Measurements from ENCODE around the gene SLC35F1. TPM values are rescaled to one million over a fixed set of nuclear protein-coding genes. Genes with fewer than 3 reads are reported as not detected.

SLC35F1 gene
- total and polyA plus RNA-seq, 2 donors (not counting 3 experiments of a cell fraction or from before 2014, with no cell fraction given), result not detected

DNA sequence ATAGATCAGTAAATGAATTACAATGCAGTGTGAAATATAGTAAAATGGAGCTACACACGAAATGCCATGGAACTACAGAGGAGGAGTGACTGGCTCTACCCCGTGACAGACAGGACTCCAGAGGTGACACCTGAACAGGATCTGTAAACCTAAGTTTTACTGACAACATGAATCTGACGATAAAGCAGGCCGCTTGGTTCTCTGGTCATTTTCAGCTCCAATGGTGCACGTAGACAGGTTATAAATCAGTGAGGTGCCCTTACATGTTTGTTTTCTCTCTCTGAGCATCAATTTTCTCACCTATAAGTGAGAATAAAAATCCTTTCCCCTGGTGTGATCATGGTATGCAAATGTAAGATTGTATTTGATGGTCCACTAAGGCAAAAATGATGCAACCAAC is 339.3 kb downstream of the SLC35F1 start:
- no peaks in the 10 kb centered on the region for H3K4me1 ChIP-seq (ENCODE audit: control insufficient read depth, extremely low read depth, insufficient read depth, low read length)
- TF ChIP-seq, protein P1, sequence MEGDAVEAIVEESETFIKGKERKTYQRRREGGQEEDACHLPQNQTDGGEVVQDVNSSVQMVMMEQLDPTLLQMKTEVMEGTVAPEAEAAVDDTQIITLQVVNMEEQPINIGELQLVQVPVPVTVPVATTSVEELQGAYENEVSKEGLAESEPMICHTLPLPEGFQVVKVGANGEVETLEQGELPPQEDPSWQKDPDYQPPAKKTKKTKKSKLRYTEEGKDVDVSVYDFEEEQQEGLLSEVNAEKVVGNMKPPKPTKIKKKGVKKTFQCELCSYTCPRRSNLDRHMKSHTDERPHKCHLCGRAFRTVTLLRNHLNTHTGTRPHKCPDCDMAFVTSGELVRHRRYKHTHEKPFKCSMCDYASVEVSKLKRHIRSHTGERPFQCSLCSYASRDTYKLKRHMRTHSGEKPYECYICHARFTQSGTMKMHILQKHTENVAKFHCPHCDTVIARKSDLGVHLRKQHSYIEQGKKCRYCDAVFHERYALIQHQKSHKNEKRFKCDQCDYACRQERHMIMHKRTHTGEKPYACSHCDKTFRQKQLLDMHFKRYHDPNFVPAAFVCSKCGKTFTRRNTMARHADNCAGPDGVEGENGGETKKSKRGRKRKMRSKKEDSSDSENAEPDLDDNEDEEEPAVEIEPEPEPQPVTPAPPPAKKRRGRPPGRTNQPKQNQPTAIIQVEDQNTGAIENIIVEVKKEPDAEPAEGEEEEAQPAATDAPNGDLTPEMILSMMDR (IDR thresholded peaks at IDR 0.05; ENCODE audit: extremely low read depth in 1 of 2, insufficient read depth in 1 of 2, low read depth in 1 of 2, low read length in 2 of 2), result no peak
- TF ChIP-seq MYC (IDR thresholded peaks at IDR 0.05; ENCODE audit: low read depth, low read length) (no peak), POLR2A (IDR thresholded peaks at IDR 0.05; ENCODE audit: low read depth, low read length) (no peak), FOS (IDR thresholded peaks at IDR 0.05; ENCODE audit: borderline replicate concordance, insufficient read depth, low read length) (no peak), POLR2AphosphoS5 (IDR thresholded peaks at IDR 0.05; ENCODE audit: insufficient read depth, low read depth, low read length) (no peak), JUN (IDR thresholded peaks at IDR 0.05; ENCODE audit: borderline replicate concordance, insufficient read depth, insufficient read length, low read depth) (no peak), GATA2 (IDR thresholded peaks at IDR 0.05; ENCODE audit: insufficient read depth, insufficient read length, low read depth, low read length) (no peak), EZH2 (IDR thresholded peaks at IDR 0.05; ENCODE audit: borderline replicate concordance, low read depth, low read length, severe bottlenecking) (no peak)
- TF ChIP-seq, protein P2, sequence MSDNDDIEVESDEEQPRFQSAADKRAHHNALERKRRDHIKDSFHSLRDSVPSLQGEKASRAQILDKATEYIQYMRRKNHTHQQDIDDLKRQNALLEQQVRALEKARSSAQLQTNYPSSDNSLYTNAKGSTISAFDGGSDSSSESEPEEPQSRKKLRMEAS (IDR thresholded peaks at IDR 0.05; ENCODE audit: insufficient read depth, insufficient read length), result no peak
- dilution Hi-C loops (cut with MboI; ENCODE audit: extremely low pct_ligation_motif_present, low sequenced_read_pairs), result no loop called here
- H3K9ac ChIP-seq (replicated peaks; ENCODE audit: extremely low read depth, insufficient read depth, low read length), result no peak overlapping the region
- H3K79me2 ChIP-seq (ENCODE audit: control insufficient read depth, insufficient read depth, low read length), result no peaks in the 10 kb centered on the region
- H3K36me3 ChIP-seq (ENCODE audit: control insufficient read depth in 2 of 2, extremely low read depth in 1 of 2, insufficient read depth in 2 of 2, low read length in 2 of 2), result no peaks in the 10 kb centered on the region
- H3K9me3 ChIP-seq (replicated peaks; ENCODE audit: control insufficient read depth, insufficient read depth, low read length), result no peaks in the 10 kb centered on the region
- no peak for FAIRE-seq
- no peak overlapping the region for H3K4me3 ChIP-seq (replicated peaks in 1 of 3; ENCODE audit: insufficient read depth in 1 of 3, low read depth in 1 of 3, low read length in 3 of 3)
- H3K9me1 ChIP-seq (replicated peaks; ENCODE audit: control insufficient read depth, extremely low read depth, insufficient read depth, low read length), result no peaks in the 10 kb centered on the region
- CTCF ChIA-PET, result interaction anchor here (1.2 kb wide), 1 partner anchor 11 kb away, joined by 3 read pairs; no protein-coding TSS in a partner anchor
- H3K27me3 ChIP-seq (ENCODE audit: control insufficient read depth in 2 of 2, insufficient read depth in 2 of 2, low read length in 2 of 2), result peaks cover 0 to 3% of the 10 kb centered on the region in 2 experiments
- no peak for DNase-seq (ENCODE audit: low read depth, low spot score)
- BruUV-seq (replicated peaks), result no TSS peak
- POLR2A ChIA-PET, result no interaction called here
- intact Hi-C loops (cut with micrococcal nuclease), result no loop called here
- no peak overlapping the region for H3K4me2 ChIP-seq (ENCODE audit: insufficient read depth, low read length)
- no peak overlapping the region for H2AFZ ChIP-seq (ENCODE audit: low read depth, low read length)
- H4K20me1 ChIP-seq (replicated peaks; ENCODE audit: control insufficient read depth, extremely low read depth, insufficient read depth, low read length), result no peaks in the 10 kb centered on the region
- H3K27ac ChIP-seq (ENCODE audit: insufficient read depth, low read depth, low read length), result no peak overlapping the region

Measured in endothelial cell of umbilical vein (primary cell).